GM18861 (cell line): Measurements from ENCODE around the gene TRAPPC2B.
"Not testable (repeated sequence)": the region's sequence is repeated elsewhere in the genome, so short reads cannot be mapped to it uniquely, and the experiment has no call there.

Experiments used
- ATAC-seq: cut with Tn5 transposase; IDR thresholded peaks from one replicate; pipeline ENCODE4 v1.9.1; 2021; ENCODE audit not compliant: unreplicated experiment

Gene TRAPPC2B

DNA sequence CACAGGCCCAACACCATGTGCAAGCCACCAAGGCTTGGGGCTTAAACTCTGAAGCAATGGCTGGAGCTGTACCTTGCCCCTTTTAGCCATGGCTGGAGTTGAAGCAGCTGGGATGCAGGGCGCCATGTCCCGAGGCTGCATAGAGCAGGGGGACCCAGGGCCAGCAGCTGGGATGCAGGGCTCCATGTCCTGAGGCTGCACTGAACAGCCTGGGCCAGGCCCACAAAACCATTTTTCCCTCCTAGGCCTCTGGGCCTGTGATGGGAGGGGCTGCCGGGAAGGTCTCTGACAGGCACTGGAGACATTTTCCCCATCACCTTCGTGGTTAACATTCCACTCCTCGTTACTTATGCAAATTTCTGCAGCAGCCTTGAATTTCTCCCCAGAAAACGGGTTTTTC is 10.8 kb downstream of the TRAPPC2B start:
- no peak for ATAC-seq

GRCh38 chr19:57374647-57375046 is 11.3 kb downstream of the TRAPPC2B start:
- ATAC-seq = not testable (repeated sequence)

DNA sequence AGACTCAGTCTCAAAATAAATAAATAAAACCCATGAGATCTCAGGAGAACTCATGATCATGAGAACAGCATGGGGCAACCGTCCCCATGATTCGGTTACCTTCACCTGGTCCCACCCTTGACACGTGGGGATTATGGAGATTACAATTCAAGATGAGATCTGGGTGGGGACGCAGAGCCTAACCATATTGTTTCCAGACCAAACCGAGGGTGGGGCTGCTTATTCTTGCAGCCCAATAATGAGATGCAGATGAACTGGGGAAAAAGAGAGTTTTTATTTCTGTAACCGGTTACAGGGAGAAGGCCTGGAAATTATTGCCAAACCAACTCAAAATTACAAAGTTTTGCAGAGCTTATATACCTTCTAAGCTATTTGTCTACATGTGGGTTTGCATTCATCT is 12.8 kb downstream of the TRAPPC2B start:
- ATAC-seq = no peak

DNA sequence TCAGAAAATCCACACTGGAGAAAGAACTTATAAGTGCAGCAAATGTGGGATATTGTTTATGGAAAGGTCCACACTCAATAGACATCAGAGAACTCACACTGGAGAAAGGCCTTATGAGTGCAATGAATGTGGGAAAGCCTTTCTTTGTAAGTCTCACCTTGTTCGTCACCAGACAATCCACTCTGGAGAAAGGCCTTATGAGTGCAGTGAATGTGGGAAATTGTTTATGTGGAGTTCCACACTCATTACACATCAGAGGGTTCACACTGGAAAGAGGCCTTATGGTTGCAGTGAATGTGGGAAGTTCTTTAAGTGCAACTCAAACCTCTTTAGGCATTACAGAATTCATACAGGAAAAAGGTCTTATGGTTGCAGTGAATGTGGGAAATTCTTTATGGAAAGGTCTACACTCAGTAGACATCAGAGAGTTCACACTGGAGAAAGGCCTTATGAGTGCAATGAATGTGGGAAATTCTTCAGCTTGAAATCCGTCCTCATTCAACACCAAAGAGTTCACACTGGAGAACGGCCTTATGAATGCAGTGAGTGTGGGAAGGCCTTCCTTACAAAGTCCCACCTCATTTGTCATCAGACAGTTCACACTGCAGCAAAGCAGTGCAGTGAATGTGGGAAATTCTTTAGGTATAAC is 14.3 kb downstream of the TRAPPC2B start:
- ATAC-seq = no peak

GRCh38 chr19:57380923-57381322 is 17.6 kb downstream of the TRAPPC2B start:
- no peak for ATAC-seq

- ATAC-seq = no peak
Observed at GRCh38 chr19:57382806-57383488, 19.6 kb downstream of the TRAPPC2B start.

GRCh38 chr19:57389194-57389729 is 25.9 kb downstream of the TRAPPC2B start:
- no peak for ATAC-seq

- peak; percentile 97 for ATAC-seq
Observed at GRCh38 chr19:57389730-57390598, 26.6 kb downstream of the TRAPPC2B start, which contains the start of gene ZNF548. Gene ZNF548, plus strand, starts transcription at chr19:57389854. Its CDS starts 246 bp downstream, at chr19:57390100.

DNA sequence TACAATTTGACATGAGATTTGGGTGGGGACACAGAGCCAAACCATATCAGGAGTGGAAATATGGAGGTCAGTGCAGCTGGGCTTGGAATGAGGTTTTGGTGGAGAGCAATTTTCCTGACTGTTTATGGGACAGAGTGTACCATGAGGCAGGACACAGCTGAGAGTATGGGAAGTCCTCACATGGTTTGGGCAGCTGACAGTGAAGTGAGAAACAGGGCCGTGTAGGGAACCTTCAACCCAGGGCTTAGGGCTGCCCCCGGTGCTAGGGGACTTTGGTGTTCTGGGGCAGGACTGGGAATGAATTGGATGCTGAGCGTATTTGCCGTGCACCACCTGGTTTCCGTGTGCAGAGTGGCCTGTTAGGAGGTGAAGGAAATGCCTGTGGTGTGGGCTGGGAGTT is 32.4 kb downstream of the TRAPPC2B start:
- no peak for ATAC-seq

DNA sequence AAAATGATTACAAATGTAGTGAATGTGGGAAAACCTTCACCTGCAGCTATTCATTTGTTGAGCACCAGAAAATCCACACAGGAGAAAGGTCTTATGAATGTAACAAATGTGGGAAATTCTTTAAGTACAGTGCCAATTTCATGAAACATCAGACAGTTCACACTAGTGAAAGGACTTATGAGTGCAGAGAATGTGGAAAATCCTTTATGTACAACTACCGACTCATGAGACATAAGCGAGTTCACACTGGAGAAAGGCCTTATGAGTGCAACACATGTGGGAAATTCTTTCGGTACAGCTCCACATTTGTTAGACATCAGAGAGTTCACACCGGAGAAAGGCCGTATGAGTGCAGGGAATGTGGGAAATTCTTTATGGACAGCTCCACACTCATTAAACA is 35.5 kb downstream of the TRAPPC2B start:
- ATAC-seq = no peak

GRCh38 chr19:57403737-57404563 is 40.6 kb downstream of the TRAPPC2B start:
- no peak for ATAC-seq

DNA sequence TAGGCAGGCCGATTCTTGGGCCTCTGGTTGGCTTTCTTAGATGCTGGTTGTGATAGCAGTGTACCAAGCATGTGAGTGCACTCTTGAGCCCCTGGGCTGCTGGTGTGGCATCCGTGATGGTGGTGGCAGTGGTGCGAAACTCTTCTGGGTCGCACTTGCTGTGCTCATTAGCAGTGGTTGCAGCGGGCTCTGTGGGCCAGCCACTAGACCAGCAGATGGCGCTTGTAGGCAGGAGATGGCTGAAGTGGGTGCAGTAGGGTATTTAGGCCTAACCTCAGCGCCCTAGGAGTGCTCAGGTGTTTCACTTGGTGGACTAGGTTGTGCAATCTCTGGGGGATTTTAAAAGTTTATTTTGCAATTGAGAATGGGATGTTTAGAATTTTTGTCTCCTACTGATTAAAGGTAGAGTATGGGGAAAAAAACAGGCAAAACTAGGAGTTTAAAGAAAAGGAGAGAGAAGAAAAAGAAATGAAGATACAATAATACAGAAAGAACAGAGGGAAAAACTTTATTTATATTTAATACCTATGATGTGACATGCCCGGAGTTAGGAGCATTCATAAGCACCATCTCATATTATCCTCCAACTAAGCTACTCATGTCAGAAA is 43.3 kb downstream of the TRAPPC2B start:
- ATAC-seq = no peak

DNA sequence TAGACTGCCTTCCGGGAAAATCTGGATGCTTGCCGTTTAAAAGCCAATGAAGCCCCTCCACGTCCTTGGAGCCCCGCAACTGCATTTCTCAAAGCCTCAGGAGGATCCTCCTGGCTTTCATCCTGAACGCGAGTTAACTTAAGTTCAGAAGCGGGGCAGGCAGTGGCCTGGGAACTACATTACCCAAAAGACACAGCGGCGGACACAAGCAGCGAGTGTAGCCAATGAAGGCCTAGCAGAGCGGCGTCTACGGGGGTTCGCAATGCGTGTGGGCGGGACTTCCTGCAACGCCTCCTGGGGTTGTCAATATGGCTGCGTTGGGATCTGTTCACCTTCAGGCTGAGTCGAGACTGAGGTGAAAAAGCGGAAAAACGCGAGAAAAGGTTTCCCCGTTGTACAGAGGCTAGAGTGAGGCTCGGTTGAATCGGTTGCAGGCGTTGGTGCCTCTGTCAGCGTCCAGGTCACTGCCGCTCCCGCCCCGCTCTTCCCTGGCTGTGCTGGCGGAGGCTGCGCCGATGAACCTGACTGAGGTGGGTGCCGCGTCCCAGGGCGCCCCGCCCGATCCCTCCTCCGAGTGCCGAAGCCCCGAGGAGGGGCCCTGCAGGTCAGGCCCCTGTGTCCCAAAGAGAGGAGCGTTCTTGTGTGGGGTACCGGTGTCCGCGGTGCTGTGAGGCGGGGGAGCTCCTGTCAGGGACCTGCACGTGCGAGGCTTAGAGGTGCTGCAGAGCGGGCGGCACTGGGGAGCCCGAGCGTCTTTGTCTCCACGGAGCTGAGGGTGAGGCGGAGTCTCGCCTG is 47.7 kb downstream of the TRAPPC2B start, which contains the start of gene ZNF17:
Gene ZNF17 (plus strand): TSS at position 285 of the 795 bp plus-strand sequence. CDS start 2,455 bp downstream, outside the sequence.
- peak; percentile 95 for ATAC-seq
